Karpas-422 (cell line): ENCODE data around the gene BMERB1. TPM values are rescaled to one million over a fixed set of nuclear protein-coding genes. Genes with fewer than 3 reads are reported as not detected.

Experiments
- DNase-seq: peaks from one replicate; pipeline ENCODE4 v3.0.0-alpha.2; 2015
- H2AFZ ChIP-seq: fragments of 200-600 bp; sonication (generic); 2 replicates; pipeline ENCODE4 v1.6.1; 2014; ENCODE audit warnings: antibody characterized with exemption, low read length, mixed read lengths
- H3K27ac ChIP-seq: fragments of 200-600 bp; sonication (generic); 2 replicates; pipeline ENCODE4 v1.5.1; 2014; ENCODE audit warnings: mild to moderate bottlenecking, low read length, moderate library complexity
- H3K27me3 ChIP-seq: fragments of 200-600 bp; sonication (generic); 2 replicates; pipeline ENCODE4 v1.6.1; 2014; ENCODE audit warnings: low read length, mixed read lengths
- H3K36me3 ChIP-seq: fragments of 200-600 bp; sonication (generic); 2 replicates; pipeline ENCODE4 v1.6.1; 2014; ENCODE audit warnings: low read length, mixed read lengths; ENCODE audit not compliant: insufficient read depth
- H3K4me1 ChIP-seq: fragments of 200-600 bp; sonication (generic); 2 replicates; pipeline ENCODE4 v1.6.1; 2014; ENCODE audit warnings: mild to moderate bottlenecking, low read length, mixed read lengths
- H3K4me2 ChIP-seq: fragments of 200-600 bp; sonication (generic); 2 replicates; pipeline ENCODE4 v1.6.1; 2014; ENCODE audit warnings: low read length, low read depth, mild to moderate bottlenecking; ENCODE audit not compliant: poor library complexity, severe bottlenecking
- H3K4me3 ChIP-seq: fragments of 200-600 bp; sonication (generic); 2 replicates; pipeline ENCODE4 v1.5.1; 2014; ENCODE audit warnings: mild to moderate bottlenecking, antibody characterized with exemption, low read length, mixed read lengths
- H3K79me2 ChIP-seq: fragments of 200-600 bp; sonication (generic); 2 replicates; pipeline ENCODE4 v1.6.1; 2014; ENCODE audit warnings: mild to moderate bottlenecking, low read length, mixed read lengths
- H3K9ac ChIP-seq: fragments of 200-600 bp; sonication (generic); 2 replicates; pipeline ENCODE4 v1.6.0; 2014; ENCODE audit warnings: low read length
- H3K9me2 ChIP-seq: fragments of 200-600 bp; sonication (generic), shearing (Covaris generic); replicated peaks from 2 replicates; pipeline ENCODE4 v1.6.0; 2014; ENCODE audit warnings: mild to moderate bottlenecking, low read length, moderate library complexity; ENCODE audit not compliant: insufficient read depth
- H3K9me3 ChIP-seq: fragments of 300-700, 200-600 bp; sonication (generic); 2 replicates; pipeline ENCODE4 v1.6.1; 2014; ENCODE audit warnings: low read length, mixed read lengths
- H4K20me1 ChIP-seq: fragments of 200-600 bp; sonication (generic); 2 replicates; pipeline ENCODE4 v1.6.1; 2014; ENCODE audit warnings: mild to moderate bottlenecking, antibody characterized with exemption, low read length, low read depth; ENCODE audit not compliant: insufficient read depth
- total RNA-seq: library from RNA; depleted of rRNA; stranded (reverse); fragments of >200 nt; shearing (Covaris generic); gene quantifications from 2 replicates; pipeline ENCODE4 v1.2.3, GENCODE V29; 2014; ENCODE audit warnings: low replicate concordance

Gene BMERB1
- total RNA-seq, 1 experiment from 2014 or later: 0.22 TPM

DNA sequence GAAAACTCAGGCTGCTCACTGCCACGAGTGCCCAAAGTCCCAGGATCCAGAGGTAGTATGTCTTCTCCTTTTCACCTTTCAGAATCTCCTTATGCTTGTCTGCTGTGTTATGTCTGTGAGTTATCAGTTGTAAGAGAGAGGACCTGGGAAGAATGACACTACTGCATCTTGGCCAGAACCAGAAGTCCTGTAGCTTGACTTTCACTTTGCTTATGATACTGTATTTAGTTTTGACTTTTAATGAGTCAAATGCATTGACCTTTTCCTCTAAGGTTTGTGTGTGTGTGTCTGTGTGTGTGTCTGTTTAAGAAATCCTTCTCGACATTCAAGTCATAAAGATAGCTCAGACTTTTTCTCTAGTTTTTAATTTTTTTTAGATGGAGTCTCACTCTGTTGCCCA is 43.4 kb downstream of the BMERB1 start:
- Histone ChIP-seq H3K27ac (no peak overlapping the region), H3K36me3 (no peaks in the 10 kb centered on the region), H3K9ac (no peak overlapping the region), H3K9me2 (no peaks in the 10 kb centered on the region), H2AFZ (no peak overlapping the region), H3K27me3 (no peaks in the 10 kb centered on the region), H4K20me1 (no peaks in the 10 kb centered on the region), H3K4me1 (no peaks in the 10 kb centered on the region), H3K79me2 (no peaks in the 10 kb centered on the region), H3K9me3 (no peaks in the 10 kb centered on the region), H3K4me2 (no peak overlapping the region), H3K4me3 (no peak overlapping the region)
- DNase-seq: no peak

DNA sequence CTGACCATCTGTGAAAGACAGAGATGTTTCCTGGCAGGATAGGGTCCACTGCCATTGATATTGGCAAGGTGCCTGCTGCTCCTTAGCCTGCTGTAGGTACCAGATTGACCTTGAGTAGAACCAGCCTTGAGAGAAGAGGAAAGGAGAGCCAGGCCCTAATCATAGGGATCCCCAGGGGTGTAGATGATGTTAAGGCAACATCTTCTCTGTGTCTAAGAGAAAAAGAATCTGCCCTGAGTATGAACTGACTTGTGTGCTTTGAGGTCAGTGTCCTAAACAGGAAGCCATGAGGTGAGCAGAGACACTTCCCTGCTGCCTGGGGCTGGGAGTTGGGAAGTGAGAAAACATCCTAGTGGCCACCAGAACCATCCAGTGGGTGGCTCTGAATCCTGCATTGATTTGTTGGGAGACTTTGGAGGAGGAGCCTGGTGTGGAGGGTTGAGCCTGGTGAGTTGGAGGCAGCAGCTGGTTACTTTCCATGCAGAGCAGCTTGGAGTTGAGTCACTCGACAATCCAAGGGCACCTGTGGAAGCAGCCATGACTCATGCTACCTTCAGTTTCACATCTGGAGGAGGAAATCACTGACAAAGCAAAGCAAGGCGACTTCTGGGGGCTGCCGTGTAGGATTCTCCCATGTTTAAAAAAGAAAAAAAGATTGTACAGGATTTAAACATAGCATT is 47.8 kb downstream of the BMERB1 start:
- no peak for DNase-seq
- no peaks in the 10 kb centered on the region for H4K20me1 ChIP-seq
- no peaks in the 10 kb centered on the region for H3K36me3 ChIP-seq
- H3K27ac ChIP-seq: no peak overlapping the region
- H3K79me2 ChIP-seq: no peaks in the 10 kb centered on the region
- H3K4me3 ChIP-seq: no peak overlapping the region
- no peaks in the 10 kb centered on the region for H3K27me3 ChIP-seq
- H3K4me1 ChIP-seq: peaks cover 7% of the 10 kb centered on the region
- no peak overlapping the region for H2AFZ ChIP-seq
- H3K4me2 ChIP-seq: no peak overlapping the region
- H3K9ac ChIP-seq: no peak overlapping the region
- H3K9me3 ChIP-seq: no peaks in the 10 kb centered on the region
- no peaks in the 10 kb centered on the region for H3K9me2 ChIP-seq

DNA sequence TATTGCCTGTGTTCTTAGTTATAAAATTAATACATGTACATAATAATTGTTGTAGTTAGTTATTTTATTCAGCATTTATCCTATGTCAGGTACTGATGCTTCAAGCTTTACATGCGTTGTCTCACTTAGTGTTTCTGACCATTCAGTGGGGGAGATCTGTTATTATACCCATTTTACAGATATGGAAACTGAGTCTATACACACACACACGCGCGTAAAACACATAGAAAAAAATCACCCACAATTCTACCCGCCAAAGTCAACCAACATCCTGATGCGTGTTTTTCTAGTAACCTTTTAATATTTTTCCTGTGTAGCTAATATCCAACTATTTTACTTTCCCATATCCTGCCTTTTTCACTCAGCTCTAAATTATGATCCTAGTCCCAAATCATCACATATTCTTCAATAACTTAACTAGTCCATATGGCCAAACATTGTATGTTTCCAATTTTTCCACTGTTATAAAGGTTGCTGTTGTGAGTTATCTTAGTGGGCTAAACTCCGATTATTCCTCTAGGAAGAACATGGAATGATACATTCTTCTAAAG is 48.4 kb downstream of the BMERB1 start:
- no peak overlapping the region for H3K4me2 ChIP-seq
- no peak overlapping the region for H3K9ac ChIP-seq
- H3K4me1 ChIP-seq: peaks cover 7% of the 10 kb centered on the region
- H3K4me3 ChIP-seq: no peak overlapping the region
- no peaks in the 10 kb centered on the region for H3K36me3 ChIP-seq
- no peaks in the 10 kb centered on the region for H3K9me2 ChIP-seq
- no peak for DNase-seq
- no peaks in the 10 kb centered on the region for H4K20me1 ChIP-seq
- H3K27me3 ChIP-seq: no peaks in the 10 kb centered on the region
- no peaks in the 10 kb centered on the region for H3K9me3 ChIP-seq
- no peak overlapping the region for H3K27ac ChIP-seq
- no peak overlapping the region for H2AFZ ChIP-seq
- H3K79me2 ChIP-seq: no peaks in the 10 kb centered on the region

DNA sequence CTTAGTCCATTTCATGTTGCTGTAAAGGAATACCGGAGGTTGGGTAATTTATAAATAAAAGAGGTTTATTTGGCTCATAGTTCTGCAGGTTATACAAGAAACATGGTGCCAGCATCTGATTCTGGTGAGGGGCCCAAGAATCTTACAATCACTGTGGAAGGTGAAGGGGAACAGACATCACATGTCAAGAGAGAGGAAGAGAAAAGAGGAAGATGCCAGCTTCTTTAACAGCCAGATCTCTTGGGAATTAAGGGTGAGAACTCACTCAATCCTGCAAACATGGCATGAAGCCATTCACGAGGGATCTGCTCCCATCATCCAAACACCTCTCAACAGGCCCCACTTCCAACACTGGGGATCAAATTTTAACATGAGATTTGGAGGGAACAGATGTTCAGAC is 49.5 kb downstream of the BMERB1 start:
- peak; percentile 67 for DNase-seq
- H3K79me2 ChIP-seq: no peaks in the 10 kb centered on the region
- H3K4me1 ChIP-seq: peaks cover 7% of the 10 kb centered on the region
- no peak overlapping the region for H3K27ac ChIP-seq
- no peaks in the 10 kb centered on the region for H3K27me3 ChIP-seq
- no peak overlapping the region for H3K4me3 ChIP-seq
- no peaks in the 10 kb centered on the region for H4K20me1 ChIP-seq
- no peak overlapping the region for H3K9ac ChIP-seq
- no peak overlapping the region for H3K4me2 ChIP-seq
- no peaks in the 10 kb centered on the region for H3K36me3 ChIP-seq
- no peaks in the 10 kb centered on the region for H3K9me3 ChIP-seq
- no peak overlapping the region for H2AFZ ChIP-seq
- no peaks in the 10 kb centered on the region for H3K9me2 ChIP-seq

DNA sequence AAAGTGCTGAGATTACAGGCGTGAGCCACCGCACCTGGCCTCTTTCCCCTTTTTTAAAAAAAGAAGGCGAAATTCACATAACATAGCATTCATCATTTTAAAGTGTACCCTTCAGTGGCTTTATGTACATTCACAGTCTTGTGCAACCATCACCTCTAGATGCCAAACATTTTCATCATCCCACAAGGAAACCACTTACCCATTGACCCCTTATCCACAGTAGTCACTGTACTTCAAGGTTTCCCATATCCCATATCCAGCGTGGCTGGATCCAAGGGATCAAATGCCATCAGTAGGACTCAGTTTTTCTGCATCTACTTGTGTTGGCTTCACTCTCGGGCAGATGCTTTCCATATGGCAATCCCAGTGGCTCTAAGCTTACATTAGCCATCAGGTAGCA is 50.3 kb downstream of the BMERB1 start:
- no peak overlapping the region for H3K27ac ChIP-seq
- H3K79me2 ChIP-seq: no peaks in the 10 kb centered on the region
- H3K27me3 ChIP-seq: no peaks in the 10 kb centered on the region
- no peak overlapping the region for H3K4me3 ChIP-seq
- no peaks in the 10 kb centered on the region for H4K20me1 ChIP-seq
- H3K9ac ChIP-seq: no peak overlapping the region
- no peaks in the 10 kb centered on the region for H3K9me3 ChIP-seq
- H2AFZ ChIP-seq: no peak overlapping the region
- H3K9me2 ChIP-seq: no peaks in the 10 kb centered on the region
- H3K4me1 ChIP-seq: peaks cover 7% of the 10 kb centered on the region
- no peak overlapping the region for H3K4me2 ChIP-seq
- H3K36me3 ChIP-seq: no peaks in the 10 kb centered on the region
- no peak for DNase-seq

DNA sequence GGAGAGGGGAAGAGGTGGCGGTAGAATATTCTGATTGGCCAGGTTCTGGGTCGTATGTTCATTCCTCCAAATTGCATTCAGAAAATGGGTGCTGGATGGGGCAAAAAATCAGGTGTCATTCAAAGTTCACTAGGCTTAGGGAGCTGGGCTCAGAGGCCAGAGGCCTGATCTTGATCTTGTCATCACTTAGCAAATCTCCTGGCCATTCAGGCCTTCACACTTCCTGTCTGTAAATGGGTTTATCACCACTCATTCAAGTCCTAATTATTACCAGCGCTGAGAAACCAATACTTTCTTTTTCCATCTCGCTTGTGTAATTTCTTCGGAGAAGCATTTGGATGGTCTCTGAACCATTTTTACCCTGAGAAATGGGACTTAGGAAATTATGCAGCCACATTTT is 50.8 kb downstream of the BMERB1 start:
- Histone ChIP-seq H3K36me3 (no peaks in the 10 kb centered on the region), H3K9me3 (no peaks in the 10 kb centered on the region), H3K4me1 (peaks cover 7% of the 10 kb centered on the region), H3K79me2 (no peaks in the 10 kb centered on the region), H2AFZ (no peak overlapping the region), H3K27me3 (no peaks in the 10 kb centered on the region), H3K27ac (no peak overlapping the region), H3K4me3 (no peak overlapping the region), H4K20me1 (no peaks in the 10 kb centered on the region), H3K9me2 (no peaks in the 10 kb centered on the region), H3K4me2 (no peak overlapping the region), H3K9ac (no peak overlapping the region)
- no peak for DNase-seq

DNA sequence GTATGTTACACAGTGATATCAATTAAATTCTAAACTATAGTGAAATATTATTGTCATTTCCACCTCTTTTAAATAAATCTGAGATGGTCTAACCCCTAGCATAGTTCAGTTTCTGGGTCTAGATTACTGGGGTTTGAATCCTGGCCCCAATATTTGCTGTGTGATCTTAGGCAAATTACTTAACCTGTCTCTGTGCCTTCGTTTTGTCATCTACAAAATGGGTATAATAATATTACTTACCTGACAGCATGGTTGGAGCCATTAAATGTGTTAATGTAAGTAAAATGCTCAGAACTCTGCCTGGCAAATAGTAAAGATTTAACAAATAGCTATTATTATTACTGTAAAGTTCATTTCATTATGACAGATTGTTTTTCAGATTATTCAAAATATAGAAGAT is 52.3 kb downstream of the BMERB1 start:
- Histone ChIP-seq H3K27me3 (no peaks in the 10 kb centered on the region), H3K4me3 (no peak overlapping the region), H3K36me3 (no peaks in the 10 kb centered on the region), H3K9ac (no peak overlapping the region), H3K79me2 (no peaks in the 10 kb centered on the region), H3K4me1 (peaks cover 7% of the 10 kb centered on the region), H3K9me2 (no peaks in the 10 kb centered on the region), H3K4me2 (no peak overlapping the region), H2AFZ (no peak overlapping the region), H3K9me3 (no peaks in the 10 kb centered on the region), H4K20me1 (no peaks in the 10 kb centered on the region), H3K27ac (no peak overlapping the region)
- DNase-seq: no peak

DNA sequence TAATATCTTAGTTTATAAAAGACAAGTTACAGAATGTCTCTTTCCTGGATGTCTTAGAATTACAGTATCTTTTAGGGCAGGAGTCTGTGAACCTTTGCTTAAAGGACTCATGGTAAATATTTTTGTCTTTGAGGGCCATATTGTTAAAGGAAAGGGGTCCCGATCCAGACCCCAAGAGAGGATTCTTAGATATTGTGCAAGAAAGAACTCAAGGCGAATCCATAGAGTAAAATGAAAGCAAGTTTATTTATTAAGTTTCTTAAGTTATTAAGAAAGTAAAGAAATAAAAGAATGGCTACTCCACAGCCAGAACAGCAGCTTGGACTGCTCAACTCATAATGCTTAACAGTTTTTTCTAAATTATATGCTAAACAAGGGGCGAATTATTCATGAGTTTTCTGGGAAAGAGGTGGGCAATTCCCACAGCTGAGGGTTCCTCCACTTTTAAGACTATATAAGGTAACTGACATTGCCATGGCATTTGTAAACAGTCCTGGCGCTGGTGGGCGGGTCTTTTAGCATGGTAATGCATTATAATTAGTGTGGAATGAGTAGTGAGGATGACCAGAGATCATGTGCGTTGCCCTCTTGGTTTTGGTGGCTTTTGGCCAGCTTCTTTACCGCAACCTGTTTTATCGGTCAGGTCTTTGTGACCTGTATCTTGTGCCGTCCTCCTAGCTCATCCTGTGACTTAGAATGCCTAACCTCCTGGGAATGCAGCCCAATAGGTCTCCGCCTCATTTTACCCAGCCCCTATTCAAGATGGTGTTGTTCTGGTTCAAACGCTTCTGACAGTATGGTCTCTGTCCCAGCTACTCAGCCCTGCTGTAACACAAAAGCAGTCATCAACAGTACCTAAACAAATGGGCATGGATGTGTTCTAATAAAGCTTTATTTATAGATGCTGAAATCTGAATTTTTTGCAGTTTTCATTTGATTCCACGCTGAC is 53.2 kb downstream of the BMERB1 start:
- H2AFZ ChIP-seq: no peak overlapping the region
- H4K20me1 ChIP-seq: no peaks in the 10 kb centered on the region
- H3K4me2 ChIP-seq: no peak overlapping the region
- H3K36me3 ChIP-seq: no peaks in the 10 kb centered on the region
- no peaks in the 10 kb centered on the region for H3K27me3 ChIP-seq
- H3K9me3 ChIP-seq: no peaks in the 10 kb centered on the region
- no peak overlapping the region for H3K27ac ChIP-seq
- H3K9ac ChIP-seq: no peak overlapping the region
- DNase-seq: no peak
- no peaks in the 10 kb centered on the region for H3K79me2 ChIP-seq
- no peak overlapping the region for H3K4me3 ChIP-seq
- peaks cover 7% of the 10 kb centered on the region for H3K4me1 ChIP-seq
- no peaks in the 10 kb centered on the region for H3K9me2 ChIP-seq
